AG09319 (cell line): Measurements from ENCODE around the gene CUL2.
A peak's percentile ranks its signal among the peaks of the same experiment; 100 is the strongest.
"Not testable (repeated sequence)": the region's sequence is repeated elsewhere in the genome, so short reads cannot be mapped to it uniquely, and the experiment has no call there.

Experiments used
- DNase-seq: peaks from one replicate; pipeline ENCODE4 v3.0.0-alpha.2; 2010; ENCODE audit warnings: low read depth; ENCODE audit errors: extremely low read depth
- TF ChIP-seq, protein P1 (sequence below): IDR thresholded peaks from 2 replicates; pipeline ENCODE4 v1.5.1; 2011; ENCODE audit warnings: low read depth, mild to moderate bottlenecking, inconsistent platforms, low read length, moderate library complexity

Gene CUL2

DNA sequence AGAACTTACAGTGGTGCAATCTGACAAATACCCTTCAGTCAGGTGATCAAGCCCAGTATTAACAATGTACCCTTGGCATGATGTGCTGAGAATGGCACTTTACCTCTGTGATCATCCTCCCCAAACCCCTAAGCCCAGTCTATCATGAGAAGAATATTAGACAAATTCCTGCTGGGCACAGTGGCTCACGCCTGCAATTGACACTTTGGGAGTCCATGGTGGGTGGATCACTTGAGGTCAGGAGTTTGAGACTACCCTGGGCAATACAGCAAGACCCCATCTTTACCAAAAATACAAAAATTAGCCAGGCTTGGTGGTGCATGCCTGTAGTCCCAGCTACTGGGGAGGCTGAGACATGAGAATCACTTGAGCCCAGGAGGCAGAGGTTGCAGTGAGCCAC, 7.4 kb upstream of the CUL2 start:
- TF ChIP-seq, protein P1, sequence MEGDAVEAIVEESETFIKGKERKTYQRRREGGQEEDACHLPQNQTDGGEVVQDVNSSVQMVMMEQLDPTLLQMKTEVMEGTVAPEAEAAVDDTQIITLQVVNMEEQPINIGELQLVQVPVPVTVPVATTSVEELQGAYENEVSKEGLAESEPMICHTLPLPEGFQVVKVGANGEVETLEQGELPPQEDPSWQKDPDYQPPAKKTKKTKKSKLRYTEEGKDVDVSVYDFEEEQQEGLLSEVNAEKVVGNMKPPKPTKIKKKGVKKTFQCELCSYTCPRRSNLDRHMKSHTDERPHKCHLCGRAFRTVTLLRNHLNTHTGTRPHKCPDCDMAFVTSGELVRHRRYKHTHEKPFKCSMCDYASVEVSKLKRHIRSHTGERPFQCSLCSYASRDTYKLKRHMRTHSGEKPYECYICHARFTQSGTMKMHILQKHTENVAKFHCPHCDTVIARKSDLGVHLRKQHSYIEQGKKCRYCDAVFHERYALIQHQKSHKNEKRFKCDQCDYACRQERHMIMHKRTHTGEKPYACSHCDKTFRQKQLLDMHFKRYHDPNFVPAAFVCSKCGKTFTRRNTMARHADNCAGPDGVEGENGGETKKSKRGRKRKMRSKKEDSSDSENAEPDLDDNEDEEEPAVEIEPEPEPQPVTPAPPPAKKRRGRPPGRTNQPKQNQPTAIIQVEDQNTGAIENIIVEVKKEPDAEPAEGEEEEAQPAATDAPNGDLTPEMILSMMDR: no peak
- no peak for DNase-seq

DNA sequence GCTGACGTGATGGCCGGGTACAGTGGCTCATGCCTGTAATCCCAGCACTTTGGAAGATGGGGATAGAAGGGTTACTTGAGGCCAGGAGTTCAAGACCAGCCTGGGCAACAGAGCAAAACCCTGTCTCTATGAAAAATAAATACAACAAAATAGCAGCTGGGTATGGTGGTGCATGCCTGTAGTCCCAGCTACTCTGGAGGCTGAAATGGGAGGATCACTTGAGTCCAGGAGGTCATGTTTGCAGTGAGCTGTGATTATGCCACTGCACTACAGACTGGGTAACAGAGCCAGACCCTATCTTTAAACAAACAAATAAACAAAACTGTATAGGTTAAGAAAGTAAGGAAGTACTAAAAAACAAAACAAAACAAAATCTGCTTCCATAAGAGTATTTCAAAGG, 6.2 kb upstream of the CUL2 start:
- DNase-seq: no peak
- TF ChIP-seq, protein P1: no peak

DNA sequence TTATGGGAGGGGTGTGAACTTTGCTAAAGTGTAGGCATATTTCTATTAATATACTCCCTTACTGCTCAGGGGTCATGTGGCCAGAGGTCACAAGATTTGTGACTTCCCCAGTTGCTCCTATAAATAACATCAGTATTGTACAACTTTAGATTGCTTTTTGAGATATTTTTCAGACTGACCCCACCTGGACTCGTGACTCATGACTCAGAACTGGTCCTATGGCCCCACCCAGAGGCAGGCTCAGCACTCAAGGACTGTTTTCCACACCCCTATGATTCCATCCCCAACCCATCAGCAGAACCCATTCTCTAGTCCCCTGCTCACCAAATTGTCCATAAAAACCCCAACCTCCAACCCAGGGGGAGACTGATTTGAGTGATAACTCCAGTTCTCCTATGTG, 2.7 kb upstream of the CUL2 start:
- TF ChIP-seq, protein P1: no peak
- DNase-seq: no peak

DNA sequence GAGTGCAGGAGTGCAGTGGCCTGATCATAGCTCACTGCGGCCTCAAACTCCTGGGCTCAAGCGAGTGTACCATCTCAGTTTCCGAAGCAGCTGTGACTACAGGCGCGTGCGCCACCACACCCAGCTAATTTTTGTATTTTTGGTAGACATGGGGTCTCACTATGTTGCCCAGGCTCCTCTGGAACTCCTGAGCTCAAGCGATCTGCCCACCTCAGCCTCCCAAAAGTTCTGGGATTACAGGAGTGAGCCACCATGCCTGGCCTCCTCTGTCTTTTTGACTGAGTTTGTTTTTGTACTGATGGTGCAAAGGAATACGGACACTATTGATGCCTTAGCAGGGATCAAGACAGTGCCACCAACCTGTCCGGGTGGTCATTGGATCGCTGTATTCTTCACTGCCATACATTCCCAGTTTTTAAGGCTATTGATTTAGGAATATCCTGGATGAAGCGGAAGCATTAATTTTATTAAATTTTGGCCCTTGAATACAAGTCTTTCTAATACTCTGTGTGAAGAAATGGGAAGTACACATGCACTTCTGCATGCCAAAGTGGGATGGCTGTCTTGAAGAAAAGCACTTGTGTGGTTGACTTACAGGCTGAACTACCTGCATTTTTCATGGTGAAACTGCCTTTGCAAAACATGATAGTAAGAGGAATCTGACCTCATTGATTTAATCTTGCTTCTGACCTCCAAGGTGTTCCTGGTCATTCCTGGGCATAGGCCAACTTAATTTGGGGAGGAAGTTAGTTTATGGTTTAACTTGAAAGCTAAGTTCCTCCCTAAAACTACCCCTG, 2.1 kb upstream of the CUL2 start:
- DNase-seq: no peak
- TF ChIP-seq, protein P1: no peak

DNA sequence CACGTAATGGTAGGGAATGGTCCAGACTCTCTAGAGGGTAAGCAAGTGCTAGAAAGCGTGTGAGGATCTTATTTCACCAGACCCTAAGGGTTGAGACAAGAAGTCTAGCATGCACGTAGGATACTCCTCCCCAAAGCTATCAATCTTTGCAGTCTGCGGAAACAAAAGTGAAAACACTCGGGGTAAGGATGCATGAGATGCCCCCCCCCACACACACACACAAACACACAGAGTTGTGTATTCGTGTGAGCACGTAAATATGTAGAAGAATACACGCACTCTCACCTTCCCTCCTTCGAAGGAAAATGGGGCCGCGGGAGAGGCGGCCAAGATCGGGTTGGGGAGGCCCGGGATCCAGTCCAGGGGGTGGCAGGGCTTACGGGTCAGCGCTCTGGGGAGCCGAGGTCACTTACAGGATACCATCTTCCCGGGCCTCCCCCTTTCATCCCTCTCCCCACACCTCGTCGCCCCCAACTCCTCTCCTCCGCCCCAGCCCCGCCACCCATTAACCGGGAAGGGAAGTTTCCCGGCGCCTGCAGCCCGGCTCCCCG, 455 bp downstream of the CUL2 start:
- TF ChIP-seq, protein P1: no peak
- DNase-seq: no peak

DNA sequence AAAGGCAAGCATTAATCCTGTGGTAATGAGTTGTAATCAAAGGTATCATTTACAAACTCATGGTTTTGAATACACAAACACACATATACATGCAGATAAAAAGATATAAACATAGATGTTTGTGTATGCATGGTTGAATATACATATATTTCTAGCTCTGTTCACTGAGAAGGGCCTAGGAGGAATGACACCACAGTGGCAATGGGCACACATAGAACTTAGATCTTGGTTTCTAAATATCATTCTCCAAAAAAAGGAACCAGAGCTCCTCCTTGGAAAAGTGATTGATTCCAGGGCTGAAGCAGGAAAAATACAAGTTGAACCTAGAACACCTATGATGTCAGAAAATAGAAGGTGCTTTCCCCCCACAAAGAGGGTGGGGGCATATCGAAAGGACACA, 6.9 kb downstream of the CUL2 start:
- TF ChIP-seq, protein P1: no peak
- DNase-seq: no peak

DNA sequence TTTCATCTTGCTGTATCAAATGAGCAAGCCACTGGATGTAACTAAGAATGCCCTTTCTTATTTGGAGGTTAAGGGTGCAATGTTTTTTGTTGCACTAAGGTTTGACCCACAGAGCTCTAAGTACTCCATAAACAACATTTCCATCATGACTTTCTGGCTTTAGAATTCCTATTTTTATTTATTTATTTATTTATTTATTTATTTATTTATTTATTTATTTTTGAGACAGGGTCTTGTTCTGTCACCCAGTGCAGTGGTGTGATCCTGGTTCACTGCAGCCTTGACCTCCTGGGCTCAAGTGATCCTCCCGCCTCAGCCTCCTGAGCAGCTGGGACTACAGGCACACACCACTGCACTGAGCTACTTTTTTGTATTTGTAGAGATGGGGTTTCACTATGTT, 9.9 kb downstream of the CUL2 start:
- DNase-seq: not testable (repeated sequence)

DNA sequence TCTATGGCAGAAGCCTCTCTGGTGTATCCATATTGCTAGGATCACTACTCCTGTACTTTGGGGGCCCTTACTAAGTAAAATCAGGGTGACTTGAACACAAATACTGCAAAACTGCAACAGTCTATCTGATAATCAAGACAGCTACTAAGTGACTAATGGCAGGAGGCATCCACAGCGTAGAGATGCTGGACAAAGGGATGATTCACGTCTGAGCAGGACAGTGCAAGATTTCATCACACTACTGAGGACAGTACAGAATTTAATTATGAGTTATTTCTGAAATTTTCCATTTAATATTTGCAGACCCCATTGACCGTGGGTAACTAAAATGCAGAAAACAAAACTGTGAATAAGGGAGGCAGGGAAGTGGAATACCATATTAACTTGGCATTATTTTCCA, 10.4 kb downstream of the CUL2 start:
- DNase-seq: peak; percentile 29
- TF ChIP-seq, protein P1: no peak
